A549 treated with Mapracorat at 1 μM for 4 hours (cell line): ENCODE measurements around the gene BIRC7. TPM values are rescaled to one million over a fixed set of nuclear protein-coding genes. Genes with fewer than 3 reads are reported as not detected.

ENCODE experiments used
- total RNA-seq: library from RNA; stranded (reverse); fragments of 200-300 nt; extraction: Qiagen RNA extraction; gene quantifications from 5 replicates; pipeline ENCODE4 v1.2.3, GENCODE V29; 2022

The BIRC7 gene, protein sequence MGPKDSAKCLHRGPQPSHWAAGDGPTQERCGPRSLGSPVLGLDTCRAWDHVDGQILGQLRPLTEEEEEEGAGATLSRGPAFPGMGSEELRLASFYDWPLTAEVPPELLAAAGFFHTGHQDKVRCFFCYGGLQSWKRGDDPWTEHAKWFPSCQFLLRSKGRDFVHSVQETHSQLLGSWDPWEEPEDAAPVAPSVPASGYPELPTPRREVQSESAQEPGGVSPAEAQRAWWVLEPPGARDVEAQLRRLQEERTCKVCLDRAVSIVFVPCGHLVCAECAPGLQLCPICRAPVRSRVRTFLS
- total RNA-seq = 2.2 to 3.6 TPM (median 3.0 TPM) in 5 replicates

GRCh38 chr20:63235399-63235983 lies at the start of gene BIRC7:
TSS of gene BIRC7 (plus strand) at chr20:63235905. CDS start at chr20:63236097, 192 bp downstream.

DNA sequence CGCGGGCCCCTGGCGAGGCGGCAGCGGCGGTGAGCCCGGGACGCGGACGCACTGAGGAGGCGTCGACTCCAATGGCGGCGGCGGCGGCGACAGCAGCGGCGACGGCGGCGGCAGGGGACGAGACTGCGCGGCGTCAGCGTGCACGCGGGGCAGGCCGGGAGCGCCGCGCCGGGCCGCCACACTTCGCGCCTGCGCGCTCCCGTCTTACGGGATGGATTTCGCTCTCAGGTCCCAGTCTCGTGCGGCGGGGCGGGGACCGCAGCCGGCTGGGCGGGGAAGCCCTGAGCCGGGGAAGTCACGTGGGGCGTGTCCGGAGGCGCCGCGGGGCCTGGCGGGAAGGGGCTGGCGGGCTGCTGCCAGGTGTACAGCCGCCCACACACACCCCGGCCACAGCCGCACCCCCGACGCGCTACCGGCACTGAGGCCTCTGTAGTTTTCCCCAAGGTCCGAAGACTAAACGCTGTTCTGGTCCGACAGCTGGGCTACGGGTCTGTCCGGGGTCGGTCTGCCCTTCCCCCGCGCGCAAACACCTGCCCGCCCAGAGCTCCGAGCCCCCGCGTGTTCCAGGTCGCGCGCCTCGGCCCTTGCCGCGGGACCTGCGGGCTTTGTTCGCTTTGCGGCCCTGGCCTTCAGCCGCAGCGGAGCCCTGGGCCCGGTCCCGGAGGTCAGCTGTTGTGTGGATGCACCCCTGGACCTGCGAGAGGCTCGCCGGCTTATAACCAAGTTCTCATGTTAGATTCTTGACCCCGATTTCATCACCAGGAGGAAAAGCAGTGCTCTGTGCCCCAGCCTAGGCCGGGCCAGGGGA lies 19.5 kb upstream of the BIRC7 start, which contains the start of gene YTHDF1:
TSS of gene YTHDF1 (minus strand) at position 91 of the 808 bp plus-strand sequence. CDS start 239 bp downstream, outside the sequence.

DNA sequence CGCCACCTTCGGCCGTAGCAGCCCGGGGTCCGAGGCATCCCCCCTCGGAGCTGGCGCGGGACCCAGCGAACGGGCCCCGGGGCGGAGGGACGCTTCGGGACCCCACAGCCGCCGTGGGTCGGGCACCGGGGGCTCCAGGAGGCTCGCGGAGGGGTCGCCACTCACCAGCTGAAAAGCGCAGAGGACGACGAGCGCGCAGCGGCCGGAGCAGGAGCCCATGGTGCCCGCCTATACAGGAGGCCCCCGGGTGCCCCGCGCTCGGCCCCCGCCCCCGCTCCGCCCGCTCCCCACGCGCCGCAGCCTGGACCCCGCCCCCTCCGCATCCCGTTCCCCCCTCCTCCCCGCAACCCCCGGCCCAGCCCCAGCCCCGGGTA lies 18.5 kb downstream of the BIRC7 start, which contains the start of gene NKAIN4:
TSS of gene NKAIN4 (minus strand) at position 232 of the 374 bp plus-strand sequence. CDS start at position 219, 13 bp downstream.

GRCh38 chr20:63272105-63273058 lies 36.7 kb downstream of the BIRC7 start, which contains the start of gene ARFGAP1:
TSS of gene ARFGAP1 (plus strand) at chr20:63272813. CDS start at chr20:63275581, 2,768 bp downstream.

Other genes starting within 250 kb of the BIRC7 start
- not detected in 5 replicates for gene BHLHE23, start 228.9 kb upstream of the BIRC7 start, total RNA-seq
- 41.1 to 53.4 TPM (median 48.6 TPM) in 5 replicates for gene YTHDF1, start 19.8 kb upstream of the BIRC7 start, total RNA-seq
- 4.4 to 8.3 TPM (median 5.2 TPM) in 5 replicates for gene NKAIN4, start 18.6 kb downstream of the BIRC7 start, total RNA-seq
- gene ARFGAP1, start 36.9 kb downstream of the BIRC7 start, total RNA-seq = 47.8 to 72.9 TPM (median 70.6 TPM) in 5 replicates
- gene COL20A1, start 57.3 kb downstream of the BIRC7 start, total RNA-seq = 0.30 to 1.4 TPM (median 0.95 TPM) in 5 replicates
- gene CHRNA4, start 125.4 kb downstream of the BIRC7 start, total RNA-seq = 0.15 to 0.38 TPM (median 0.34 TPM) in 5 replicates
- gene KCNQ2, start 236.8 kb downstream of the BIRC7 start, total RNA-seq = 0.21 to 0.72 TPM (median 0.57 TPM) in 5 replicates